Stimulated activated CD4-positive, alpha-beta T cell treated with anti-CD3 and anti-CD28 coated beads, TNF-alpha, amount 100 ng/mL, for 48 hours (primary cell): Measurements from ENCODE around the gene C11orf42.
"Not testable (repeated sequence)": the region's sequence is repeated elsewhere in the genome, so short reads cannot be mapped to it uniquely, and the experiment has no call there.

Source experiments
- DNase-seq, 3 donors: peaks; one replicate each; pipeline ENCODE4 v3.0.0-alpha.2; 2020; ENCODE audit warnings: low read depth in 3 of 3

Gene C11orf42

DNA sequence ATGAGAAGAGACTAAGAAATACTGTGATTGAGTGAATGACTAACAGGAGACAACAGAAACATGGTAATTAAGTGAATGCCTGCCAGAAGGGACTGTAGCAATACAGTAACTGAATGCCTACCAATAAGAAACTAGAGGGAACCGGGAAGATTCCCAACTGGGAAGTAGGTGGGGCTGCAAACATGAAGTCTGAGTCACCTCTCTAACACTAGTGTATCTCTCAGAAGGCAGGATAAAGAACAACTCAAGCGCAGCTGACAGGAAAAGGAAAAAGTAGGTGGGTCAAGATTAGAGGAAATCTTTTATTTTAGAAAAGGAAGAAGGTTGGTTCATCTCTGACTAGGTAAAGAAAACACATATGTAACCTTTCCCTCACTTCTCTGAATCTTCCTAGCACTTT is 14.0 kb downstream of the C11orf42 start:
- no peak for DNase-seq

DNA sequence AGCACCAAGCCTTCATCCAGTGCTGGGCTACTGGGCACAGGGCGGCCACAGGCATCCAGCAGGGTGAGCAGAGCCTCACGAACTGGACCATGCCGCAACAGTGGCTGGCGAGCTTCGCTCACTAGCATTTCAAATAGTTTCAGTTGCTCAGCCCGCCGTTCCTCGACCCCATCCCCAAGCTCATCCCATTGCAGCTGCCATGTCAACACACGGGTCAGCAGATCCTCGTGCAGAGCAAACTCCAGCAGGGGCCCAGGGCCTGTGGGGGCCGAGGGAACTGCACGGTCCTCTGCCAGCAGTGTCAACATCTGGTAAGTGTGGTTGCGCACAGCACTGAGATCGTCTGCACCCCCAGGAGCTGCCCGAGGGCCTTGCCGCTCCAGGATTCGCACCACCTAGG is 18.5 kb downstream of the C11orf42 start:
- no peak for DNase-seq

DNA sequence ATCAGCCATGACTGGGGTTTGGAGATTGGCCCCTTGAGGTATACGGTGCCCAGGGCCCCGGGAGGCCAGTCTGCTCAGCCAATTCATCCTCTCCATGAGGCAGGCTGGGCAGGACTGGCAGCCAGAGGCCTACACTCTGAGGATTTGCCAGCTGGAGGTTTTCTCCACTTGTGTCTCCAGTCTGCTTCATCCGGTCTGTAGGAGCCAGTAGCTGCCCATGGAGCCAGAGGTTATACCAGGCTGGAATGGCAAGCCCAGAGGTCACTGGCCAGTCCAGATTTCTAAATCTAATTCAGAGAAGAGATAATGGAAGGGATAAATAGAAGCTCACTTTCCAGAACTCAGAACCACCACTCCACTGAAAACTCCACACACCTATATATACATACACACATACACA is 19.1 kb downstream of the C11orf42 start:
- DNase-seq: no peak

DNA sequence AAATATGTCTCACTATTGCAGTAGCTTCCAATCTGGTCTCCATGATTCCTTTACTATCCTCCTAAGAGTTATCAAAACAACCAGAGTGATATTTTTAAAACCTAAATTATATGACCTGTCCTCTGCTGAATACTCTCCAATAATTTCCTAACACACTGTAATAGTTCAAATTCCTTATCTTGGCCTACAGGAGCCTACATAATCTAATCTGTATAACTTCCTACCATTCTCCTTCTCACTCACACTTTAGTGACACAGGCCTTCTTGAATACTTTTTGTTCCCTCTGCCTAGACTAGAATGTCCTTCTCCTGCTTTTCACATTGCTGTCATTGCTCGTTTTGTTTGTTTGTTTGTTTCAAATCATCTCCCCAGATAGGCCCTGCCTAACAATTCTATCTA is 19.7 kb downstream of the C11orf42 start:
- no peak for DNase-seq

DNA sequence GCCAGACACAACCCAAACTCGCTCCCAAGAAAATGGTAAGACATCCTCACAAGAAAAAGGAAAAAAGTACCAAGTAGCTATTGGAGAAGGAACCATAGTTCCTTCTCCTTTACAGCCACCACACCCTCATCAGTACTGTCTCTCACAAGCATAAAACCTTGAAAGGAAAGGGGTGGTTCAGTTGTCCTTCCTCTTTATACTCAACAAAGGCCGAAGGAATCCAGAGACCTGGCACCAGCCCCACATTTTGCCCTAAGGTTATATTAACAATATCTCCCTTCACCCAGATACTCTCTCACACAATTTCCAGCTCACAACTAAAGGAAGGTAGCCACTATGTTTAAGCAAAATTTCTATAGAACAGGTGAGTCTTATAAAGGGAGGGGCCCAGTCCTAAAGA is 20.5 kb downstream of the C11orf42 start:
- no peak for DNase-seq

DNA sequence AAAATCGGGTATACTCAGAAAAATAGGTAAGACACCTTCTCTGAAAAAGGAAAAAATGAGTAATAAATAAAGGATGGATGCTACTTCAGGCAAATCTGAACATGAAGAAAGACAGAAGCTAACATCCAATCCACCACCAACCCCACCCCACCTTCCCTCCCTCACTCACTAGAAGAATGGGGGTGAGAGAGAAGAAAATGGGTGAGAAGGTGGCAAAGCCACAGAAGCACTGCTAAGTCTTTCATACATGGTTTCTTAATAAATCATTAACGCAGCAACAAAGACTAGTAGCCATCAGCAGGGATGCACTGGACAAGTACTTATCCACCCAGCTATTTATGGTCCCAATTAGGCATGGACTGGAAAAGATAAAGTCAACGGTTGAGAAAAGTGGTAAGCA is 23.2 kb downstream of the C11orf42 start:
- DNase-seq: no peak

DNA sequence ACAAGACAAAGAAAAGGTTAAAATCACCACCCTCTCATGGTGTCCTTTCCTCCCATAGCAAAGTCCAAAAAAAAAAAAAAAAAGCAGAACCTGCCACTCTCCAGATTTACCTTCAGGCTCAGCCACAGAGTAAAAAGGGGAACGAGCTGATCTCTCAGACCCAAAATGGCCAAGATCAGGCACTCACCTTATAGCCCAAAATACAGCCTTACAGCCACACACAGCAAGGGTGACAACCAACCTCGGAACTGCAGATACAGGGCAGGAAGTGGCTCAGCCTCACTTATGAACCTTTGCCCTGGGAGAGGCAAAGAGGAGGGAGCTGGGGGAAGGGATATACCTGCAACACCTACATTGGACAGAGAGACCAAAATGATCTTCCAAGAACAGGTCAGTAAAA is 24.6 kb downstream of the C11orf42 start:
- no peak for DNase-seq

DNA sequence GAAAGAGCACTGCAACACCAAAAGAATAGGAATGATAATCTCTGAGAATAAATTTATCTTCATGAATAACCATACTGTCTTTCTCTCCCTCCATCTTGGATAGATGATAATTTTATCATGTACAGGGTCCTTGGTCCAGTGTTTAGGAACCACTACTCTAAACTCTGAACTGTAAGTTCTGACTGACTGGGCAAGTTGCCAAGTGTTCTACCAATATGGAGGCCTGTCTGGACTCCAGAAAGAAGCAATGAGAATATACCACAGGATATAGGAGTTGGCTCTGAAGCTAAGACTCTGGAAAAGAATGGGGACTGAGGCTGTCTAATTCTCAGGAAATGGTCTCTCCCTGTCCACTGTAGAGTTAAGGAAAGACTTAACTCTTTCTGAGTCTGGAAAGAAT is 27.5 kb downstream of the C11orf42 start:
- no peak for DNase-seq

DNA sequence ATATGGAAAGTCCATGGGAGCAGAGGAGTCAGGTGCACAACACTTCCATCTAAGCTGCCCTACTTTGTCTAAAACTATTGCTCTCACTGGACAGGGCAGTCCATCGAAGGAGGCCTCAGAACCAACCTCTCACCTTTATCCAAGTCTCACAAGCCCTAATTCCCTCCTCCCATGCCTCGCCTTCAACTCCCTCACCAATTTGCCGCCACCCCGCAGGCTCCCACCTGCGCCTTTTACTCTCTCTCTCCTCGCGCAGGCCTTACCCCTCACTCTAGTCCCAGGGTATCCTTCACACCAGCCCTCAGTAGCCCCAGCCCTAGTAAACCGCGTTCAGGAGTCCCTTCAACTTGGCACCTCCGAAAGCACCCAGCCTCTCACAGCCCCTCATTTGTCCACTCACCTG is 28.6 kb downstream of the C11orf42 start:
- no peak for DNase-seq

DNA sequence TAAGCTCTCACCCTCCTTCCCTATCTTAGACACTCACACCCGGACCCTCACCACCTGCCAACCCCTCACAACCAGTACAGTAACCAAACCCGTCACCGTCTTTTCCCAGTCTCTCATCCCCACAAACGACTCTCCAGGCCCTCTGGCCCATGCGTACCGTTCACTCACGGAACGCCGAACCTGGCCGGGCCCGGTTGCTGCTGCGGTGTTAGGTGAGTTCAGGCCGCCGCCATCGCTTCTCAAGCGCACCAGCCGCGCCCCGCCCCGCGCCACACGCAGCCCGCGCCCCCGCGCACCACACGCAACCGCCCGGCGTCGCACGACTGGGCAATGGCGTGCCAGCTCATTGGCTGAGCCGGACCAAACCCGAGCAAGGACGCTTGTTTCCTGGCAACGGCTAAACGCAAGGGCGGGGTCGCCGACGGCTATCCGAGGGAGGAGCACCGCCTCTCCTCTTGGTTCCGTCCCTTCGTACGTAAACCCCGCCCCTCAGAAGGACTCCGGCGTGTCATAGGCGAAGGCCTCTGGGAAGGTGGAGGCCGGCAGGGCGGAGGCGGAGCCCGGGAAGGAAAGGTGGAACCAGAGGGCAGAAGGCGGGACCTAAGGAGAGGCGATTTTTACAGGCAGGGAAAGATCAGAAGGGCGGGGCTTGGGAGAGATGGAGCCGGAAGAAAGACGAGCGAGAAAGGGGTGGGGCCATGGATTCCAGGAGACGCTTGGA is 29.2 kb downstream of the C11orf42 start, which contains the start of gene FHIP1B:
Gene FHIP1B (minus strand): TSS at position 250 of the 721 bp plus-strand sequence. CDS start 10,120 bp downstream, outside the sequence.
- peak; percentile 98 to 100 (median 98) for DNase-seq

DNA sequence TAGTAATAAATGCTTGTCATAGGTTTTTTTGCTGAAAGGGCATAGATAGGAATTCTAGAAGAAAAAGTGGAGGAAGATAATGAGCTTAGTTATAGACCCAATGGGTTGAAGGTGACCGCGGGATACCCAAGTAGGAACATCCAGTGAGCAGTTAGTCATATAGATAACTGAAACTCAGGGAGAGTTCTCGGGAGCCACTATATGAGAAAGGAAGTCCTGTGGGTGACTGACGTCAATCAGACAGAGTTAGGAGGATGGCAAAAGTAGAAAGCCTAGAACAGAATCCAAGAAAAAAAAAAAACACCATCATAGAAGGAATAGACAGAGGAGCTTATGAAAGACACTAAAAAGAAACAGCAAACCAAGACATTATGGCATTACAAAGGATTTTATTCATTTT is 31.9 kb downstream of the C11orf42 start:
- no peak for DNase-seq

DNA sequence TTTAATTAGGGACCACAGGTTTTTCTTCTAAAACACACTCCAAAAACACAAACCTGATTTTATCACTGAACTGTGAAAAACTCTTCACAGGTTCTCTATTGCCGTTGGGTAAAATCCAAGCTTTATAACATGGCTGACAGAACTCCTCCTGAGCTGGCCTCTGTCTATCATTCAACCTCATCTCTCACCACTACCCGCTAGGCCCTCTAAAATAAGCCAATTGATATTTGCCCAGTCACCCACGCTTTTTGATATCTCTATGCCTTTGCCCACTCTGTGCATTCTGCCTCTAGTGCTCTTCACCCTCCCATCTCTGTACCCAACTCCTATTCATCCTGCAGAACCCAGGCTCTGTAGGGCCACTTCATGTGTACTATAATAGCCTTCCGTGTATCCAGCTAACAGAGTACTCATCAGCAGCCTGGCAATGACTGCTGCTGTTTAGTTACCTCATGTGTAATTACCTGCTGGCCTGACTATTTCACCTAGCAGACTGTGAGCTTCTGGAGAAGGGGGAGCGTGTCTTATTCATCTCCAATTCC is 32.5 kb downstream of the C11orf42 start:
- no peak for DNase-seq

DNA sequence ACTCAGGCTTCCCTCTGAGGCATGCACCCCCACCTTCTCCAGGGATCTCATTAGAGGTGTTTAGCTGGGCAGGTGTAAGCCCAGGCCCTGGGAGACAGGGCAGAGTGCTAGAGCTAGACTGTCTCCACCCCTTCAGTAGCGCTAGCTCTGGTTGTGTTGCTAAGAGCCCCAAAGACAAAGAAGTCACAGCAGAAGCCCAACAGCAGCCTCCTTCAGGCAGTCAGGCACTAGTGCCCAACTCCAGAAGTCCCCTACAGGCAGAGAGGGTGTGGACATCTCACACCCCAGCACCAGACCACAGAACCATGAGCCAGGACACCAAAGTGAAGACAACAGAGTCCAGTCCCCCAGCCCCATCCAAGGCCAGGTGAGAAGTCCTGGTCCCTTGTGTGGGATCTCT is 33.5 kb downstream of the C11orf42 start, which contains the start of gene CNGA4:
Gene CNGA4 (plus strand): TSS at position 188 of the 400 bp plus-strand sequence. CDS start 118 bp downstream, at position 306.
- no peak for DNase-seq

DNA sequence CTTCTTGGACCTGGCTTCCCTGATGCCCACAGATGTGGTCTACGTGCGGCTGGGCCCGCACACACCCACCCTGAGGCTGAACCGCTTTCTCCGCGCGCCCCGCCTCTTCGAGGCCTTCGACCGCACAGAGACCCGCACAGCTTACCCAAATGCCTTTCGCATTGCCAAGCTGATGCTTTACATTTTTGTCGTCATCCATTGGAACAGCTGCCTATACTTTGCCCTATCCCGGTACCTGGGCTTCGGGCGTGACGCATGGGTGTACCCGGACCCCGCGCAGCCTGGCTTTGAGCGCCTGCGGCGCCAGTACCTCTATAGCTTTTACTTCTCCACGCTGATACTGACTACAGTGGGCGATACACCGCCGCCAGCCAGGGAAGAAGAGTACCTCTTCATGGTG is 34.8 kb downstream of the C11orf42 start:
- DNase-seq: no peak

DNA sequence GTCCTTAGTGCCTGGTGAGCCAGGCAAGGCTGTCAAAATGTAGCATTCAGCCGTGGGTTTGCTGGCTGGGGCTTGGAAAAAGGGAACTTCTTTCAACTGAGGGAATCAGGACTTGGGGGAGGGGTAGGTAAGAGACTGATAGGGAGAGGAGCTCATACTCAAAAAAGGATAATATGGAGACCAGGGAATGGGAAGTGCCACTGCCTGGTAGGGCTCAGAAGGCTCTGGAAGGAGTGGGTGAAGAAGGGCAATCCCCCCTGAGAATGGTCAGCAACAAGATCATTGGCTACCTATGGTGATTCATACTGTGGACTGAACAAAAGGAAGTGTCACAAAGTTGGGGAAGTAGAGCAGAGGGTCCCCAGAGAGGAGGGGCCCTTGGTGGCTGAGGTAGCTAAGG is 35.4 kb downstream of the C11orf42 start:
- DNase-seq: no peak

DNA sequence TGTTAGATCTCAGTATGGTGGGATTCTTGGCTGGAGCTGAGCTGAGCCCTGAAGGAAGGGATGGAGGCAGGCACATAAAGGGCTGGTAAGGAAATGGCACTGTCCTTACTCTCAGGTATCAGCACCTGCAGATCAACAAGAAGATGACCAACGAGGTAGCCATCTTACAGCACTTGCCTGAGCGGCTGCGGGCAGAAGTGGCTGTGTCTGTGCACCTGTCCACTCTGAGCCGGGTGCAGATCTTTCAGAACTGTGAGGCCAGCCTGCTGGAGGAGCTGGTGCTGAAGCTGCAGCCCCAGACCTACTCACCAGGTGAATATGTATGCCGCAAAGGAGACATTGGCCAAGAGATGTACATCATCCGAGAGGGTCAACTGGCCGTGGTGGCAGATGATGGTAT is 36.0 kb downstream of the C11orf42 start:
- no peak for DNase-seq

DNA sequence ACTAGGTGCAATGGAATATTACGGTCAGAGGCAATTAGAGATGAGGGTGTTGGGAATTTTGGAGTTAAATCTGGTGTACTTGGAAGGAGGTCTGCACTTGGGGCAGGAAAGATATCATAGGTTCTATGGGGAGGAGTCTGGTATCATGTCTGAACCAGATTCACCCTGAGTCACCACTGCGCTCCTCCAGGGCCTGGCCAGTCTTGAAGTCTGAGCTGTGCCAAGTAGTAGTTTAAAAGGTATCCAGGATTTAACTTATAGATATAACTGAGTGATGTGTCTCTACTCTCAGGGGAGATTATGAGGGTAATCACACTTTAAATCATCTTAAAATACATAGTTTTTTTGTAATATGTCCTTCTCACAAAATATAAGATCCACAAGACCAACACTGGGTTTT is 40.2 kb downstream of the C11orf42 start:
- no peak for DNase-seq

DNA sequence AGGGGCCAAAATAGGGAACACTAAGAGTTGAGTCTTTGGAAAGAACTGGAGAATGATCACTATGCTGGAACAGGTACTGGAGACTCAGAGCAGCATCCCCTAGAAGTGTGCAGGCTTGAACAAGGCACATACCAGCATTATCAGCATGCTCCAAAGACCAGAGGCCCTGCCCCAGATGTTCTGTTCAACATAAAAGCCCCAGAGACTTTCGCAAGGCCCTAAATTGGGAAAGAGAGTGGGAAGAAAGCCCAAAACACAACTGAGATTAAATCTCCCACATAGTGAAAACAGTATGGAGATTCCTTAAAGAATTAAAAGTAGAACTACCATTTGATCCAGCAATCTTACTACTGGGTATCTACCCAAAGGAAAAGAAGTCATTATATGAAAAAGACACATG is 42.9 kb downstream of the C11orf42 start:
- DNase-seq: no peak

DNA sequence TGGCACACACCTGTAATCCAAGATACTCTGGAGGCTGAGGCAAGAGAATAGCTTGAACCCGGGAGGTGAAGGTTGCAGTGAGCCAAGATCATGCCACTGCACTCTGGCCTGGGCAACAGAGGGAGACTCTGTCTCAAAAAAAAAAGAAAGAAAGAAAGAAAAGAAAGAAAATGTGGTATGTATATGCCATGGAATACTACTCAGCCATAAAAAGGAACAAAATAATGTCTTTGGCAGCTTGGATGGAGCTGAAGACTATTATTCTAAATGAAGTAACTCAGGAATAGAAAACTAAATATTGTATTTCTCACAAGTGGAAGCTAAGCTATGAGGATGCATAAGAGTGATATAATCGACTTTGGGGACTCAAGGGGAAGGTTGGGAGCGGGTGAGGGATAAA is 43.5 kb downstream of the C11orf42 start:
- DNase-seq: not testable (repeated sequence)

DNA sequence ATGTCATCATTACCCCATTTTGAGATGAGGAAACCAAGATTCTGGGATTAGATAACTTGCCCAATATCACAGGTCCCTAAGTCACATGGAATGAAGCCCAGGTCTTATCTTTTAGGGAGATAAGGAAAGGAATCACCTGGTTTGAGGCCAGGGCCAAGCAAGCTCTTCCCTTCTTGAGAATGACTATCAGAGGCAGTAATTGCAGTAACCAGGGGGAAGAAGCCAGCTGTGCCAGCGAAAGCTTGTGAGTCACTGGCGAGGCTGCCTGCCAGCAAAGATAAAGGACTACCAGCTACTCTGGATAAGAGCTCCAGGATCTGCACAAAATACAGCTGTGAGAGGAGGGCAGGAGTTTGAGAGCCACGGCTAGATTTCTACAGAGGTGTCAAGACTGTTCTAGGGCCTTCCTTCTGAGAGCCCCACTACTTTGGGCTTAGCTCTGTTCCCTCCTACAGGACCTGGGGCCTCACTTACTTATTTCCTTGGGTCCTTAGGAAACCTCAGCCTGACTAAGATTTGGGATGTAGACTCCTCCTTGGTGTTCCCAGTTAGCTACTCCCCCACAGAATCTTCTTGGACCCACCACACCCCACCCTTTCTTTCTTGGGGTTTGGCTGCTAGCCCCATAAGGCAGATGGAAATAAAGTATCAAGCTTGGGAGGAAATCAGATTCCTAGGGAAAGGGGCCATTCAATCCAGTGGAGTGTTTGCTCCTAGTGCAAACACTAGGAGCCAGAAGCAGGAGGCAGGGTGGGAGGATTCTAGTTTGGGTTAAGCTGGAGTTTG is 44.6 kb downstream of the C11orf42 start:
- DNase-seq: no peak

DNA sequence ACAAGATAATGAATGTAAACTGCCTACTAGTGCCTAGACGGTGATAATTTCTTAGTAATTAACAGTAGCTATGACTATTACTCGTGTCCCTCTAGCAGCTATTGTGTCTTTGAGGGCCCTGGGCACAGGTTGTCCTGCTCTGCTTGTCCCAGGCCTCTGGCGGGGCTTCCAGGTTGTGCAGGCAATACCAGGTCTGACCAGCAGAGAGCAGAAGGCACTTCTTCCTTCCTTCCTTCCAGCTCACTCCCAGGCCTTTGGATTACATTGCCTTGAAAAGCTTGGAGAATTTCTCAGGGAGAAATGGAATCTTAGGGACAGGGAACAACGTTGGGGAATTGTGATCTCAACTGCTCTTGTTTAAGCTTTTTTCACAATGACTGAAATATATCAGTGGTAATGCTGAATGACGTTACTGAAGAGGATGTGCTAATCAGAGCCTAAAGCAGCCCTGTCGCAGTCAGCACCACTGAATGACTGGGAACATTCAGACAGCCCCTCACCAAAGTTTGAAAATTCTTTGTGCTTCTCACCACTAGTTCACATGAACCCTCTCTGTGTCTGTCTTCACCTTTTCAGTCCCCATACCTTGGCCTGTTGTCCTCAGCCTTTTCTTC is 45.9 kb downstream of the C11orf42 start:
- peak in 1 of 3 donors; percentile 46 for DNase-seq

DNA sequence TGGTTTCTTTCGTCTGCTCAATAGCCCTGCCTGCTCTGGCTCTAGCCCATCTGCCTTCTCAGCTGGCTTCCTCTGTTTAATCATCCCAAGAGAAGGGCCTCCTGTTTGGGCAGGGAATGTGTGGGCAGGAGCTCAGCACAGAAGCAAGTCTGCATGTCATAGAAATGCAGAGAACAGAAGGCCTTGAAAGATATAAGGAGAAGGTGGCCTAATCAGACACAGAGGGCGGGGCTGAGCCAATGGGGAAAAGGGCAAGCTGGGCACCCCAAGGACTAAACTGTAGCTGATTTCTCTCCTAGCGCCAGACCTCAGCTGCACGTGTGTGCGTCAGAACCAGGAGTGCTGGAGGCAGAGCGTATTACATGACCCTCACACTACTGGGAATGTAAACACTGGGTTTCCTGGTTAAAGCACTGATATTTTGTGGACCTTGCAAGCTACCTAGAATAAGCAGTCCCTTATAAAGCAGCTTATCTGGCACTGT is 46.7 kb downstream of the C11orf42 start:
- no peak for DNase-seq
